ENCODE measurements around the gene CTSD.
"Not testable (repeated sequence)": the region's sequence is repeated elsewhere in the genome, so short reads cannot be mapped to it uniquely, and the experiment has no call there.

The CTSD gene

GRCh38 chr11:1763796-1764661 is at the start of gene CTSD:
Gene CTSD, minus strand, starts transcription at chr11:1763927. Its CDS starts 68 bp downstream, at chr11:1763859.
- H3K4me3 ChIP-seq, result peak within 1 kb of the TSS; percentile 83 to 99 (median 94)
- H3K27ac ChIP-seq, result peak within 1 kb of the TSS; percentile 86 to 99 (median 95)

- not testable (repeated sequence) for H3K27ac ChIP-seq, H3K4me3 ChIP-seq
Observed at GRCh38 chr11:1813356-1813755, 49.6 kb upstream of the CTSD start.

- Histone ChIP-seq H3K27ac (no peak overlapping the region), H3K4me3 (no peak overlapping the region)
Observed at GRCh38 chr11:1812801-1813200, 49.1 kb upstream of the CTSD start.

GRCh38 chr11:1812274-1812673 is 48.5 kb upstream of the CTSD start:
- Histone ChIP-seq H3K4me3 (no peak overlapping the region), H3K27ac (no peak overlapping the region)

- peak overlapping the region in 1 of 21 experiments; percentile 17 for H3K27ac ChIP-seq
- H3K4me3 ChIP-seq, result no peak overlapping the region
Observed at GRCh38 chr11:1810761-1811160, 47.0 kb upstream of the CTSD start.

GRCh38 chr11:1807264-1807995 is 43.7 kb upstream of the CTSD start:
- H3K27ac ChIP-seq, result no peak overlapping the region
- no peak overlapping the region for H3K4me3 ChIP-seq

GRCh38 chr11:1805525-1805924 is 41.8 kb upstream of the CTSD start:
- H3K4me3 ChIP-seq, result no peak overlapping the region
- H3K27ac ChIP-seq, result no peak overlapping the region

GRCh38 chr11:1803835-1804519 is 40.2 kb upstream of the CTSD start:
- H3K4me3 ChIP-seq, H3K27ac ChIP-seq: not testable (repeated sequence)

GRCh38 chr11:1803246-1803645 is 39.5 kb upstream of the CTSD start:
- Histone ChIP-seq H3K4me3 (no peak overlapping the region), H3K27ac (no peak overlapping the region)

- H3K4me3 ChIP-seq, result no peak overlapping the region
- peak overlapping the region in 2 of 21 experiments; percentile 7 to 36 for H3K27ac ChIP-seq
Observed at GRCh38 chr11:1797391-1798125, 33.8 kb upstream of the CTSD start.

- H3K4me3 ChIP-seq, result no peak overlapping the region
- H3K27ac ChIP-seq, result peak overlapping the region in 4 of 21 experiments; percentile 3 to 29 (median 12)
Observed at GRCh38 chr11:1796413-1797011, 32.8 kb upstream of the CTSD start.

- Histone ChIP-seq H3K27ac (no peak overlapping the region), H3K4me3 (no peak overlapping the region)
Observed at GRCh38 chr11:1793081-1793480, 29.4 kb upstream of the CTSD start.

- no peak overlapping the region for H3K27ac ChIP-seq
- H3K4me3 ChIP-seq, result no peak overlapping the region
Observed at GRCh38 chr11:1792461-1792860, 28.7 kb upstream of the CTSD start.

GRCh38 chr11:1791912-1792311 is 28.2 kb upstream of the CTSD start:
- Histone ChIP-seq H3K27ac (no peak overlapping the region), H3K4me3 (no peak overlapping the region)

- Histone ChIP-seq H3K27ac (no peak overlapping the region), H3K4me3 (no peak overlapping the region)
Observed at GRCh38 chr11:1786466-1786865, 22.7 kb upstream of the CTSD start.

- Histone ChIP-seq H3K27ac (no peak overlapping the region), H3K4me3 (no peak overlapping the region)
Observed at GRCh38 chr11:1785749-1786413, 22.2 kb upstream of the CTSD start.

GRCh38 chr11:1784761-1785650 is 21.3 kb upstream of the CTSD start:
- Histone ChIP-seq H3K27ac (no peak overlapping the region), H3K4me3 (no peak overlapping the region)
